Neural cell (in vitro differentiated cells): ENCODE results near the gene FZD7. TPM values are rescaled to one million over a fixed set of nuclear protein-coding genes. Genes with fewer than 3 reads are reported as not detected.
A peak's percentile ranks its signal among the peaks of the same experiment; 100 is the strongest.

Experiments used
- H2AFZ ChIP-seq: fragments of 200-600, 300-800 bp; sonication (generic), shearing (Covaris generic); 2 replicates; pipeline ENCODE4 v1.6.0; 2014; ENCODE audit warnings: low read depth, mild to moderate bottlenecking, antibody characterized with exemption, low read length, moderate library complexity
- H3F3A ChIP-seq: fragments of 200-600 bp; shearing (Covaris generic); 2 replicates; pipeline ENCODE4 v1.6.1; 2016; ENCODE audit warnings: mild to moderate bottlenecking, moderate library complexity, mixed read lengths, antibody characterized with exemption, low read length; ENCODE audit not compliant: insufficient read depth, poor library complexity, severe bottlenecking
- H3K27ac ChIP-seq: fragments of 200-600, 300-800 bp; sonication (generic), shearing (Covaris generic); 2 replicates; pipeline ENCODE4 v1.5.1; 2014; ENCODE audit warnings: mild to moderate bottlenecking, low read length, moderate library complexity
- H3K27me3 ChIP-seq: fragments of 300-800, 200-600 bp; sonication (generic), shearing (Covaris generic); 2 replicates; pipeline ENCODE4 v1.6.0; 2014; ENCODE audit warnings: mild to moderate bottlenecking, low read depth, low read length, moderate library complexity; ENCODE audit not compliant: insufficient read depth
- H3K36me3 ChIP-seq: fragments of 300-800, 200-600 bp; sonication (generic), shearing (Covaris generic); 2 replicates; pipeline ENCODE4 v1.5.1; 2014; ENCODE audit warnings: mild to moderate bottlenecking, antibody characterized with exemption, low read length, moderate library complexity; ENCODE audit not compliant: insufficient read depth
- H3K4me2 ChIP-seq: fragments of 300-800, 200-600 bp; sonication (generic), shearing (Covaris generic); 2 replicates; pipeline ENCODE4 v1.6.0; 2014; ENCODE audit warnings: mild to moderate bottlenecking, low read length
- H3K4me3 ChIP-seq: fragments of 300-800, 200-600 bp; sonication (generic), shearing (Covaris generic); 2 replicates; pipeline ENCODE4 v1.5.1; 2014; ENCODE audit warnings: mild to moderate bottlenecking, low read length, moderate library complexity
- H3K79me2 ChIP-seq: fragments of 200-600 bp; shearing (Covaris generic); replicated peaks from 2 replicates; pipeline ENCODE4 v1.6.0; 2014; ENCODE audit warnings: mild to moderate bottlenecking, low read length, moderate library complexity; ENCODE audit not compliant: insufficient read depth
- H3K9ac ChIP-seq: fragments of 300-800, 200-600 bp; sonication (generic), shearing (Covaris generic); 2 replicates; pipeline ENCODE4 v1.6.1; 2016; ENCODE audit warnings: mild to moderate bottlenecking, low read length, mixed read lengths
- H3K9me2 ChIP-seq: fragments of 200-600 bp; shearing (Covaris generic); 2 replicates; pipeline ENCODE4 v1.6.1; 2016; ENCODE audit warnings: mild to moderate bottlenecking, low read length, mixed read lengths; ENCODE audit not compliant: insufficient read depth
- H3K9me3 ChIP-seq: fragments of 200-600, 300-800 bp; sonication (generic), shearing (Covaris generic); 2 replicates; pipeline ENCODE4 v1.6.1; 2016; ENCODE audit warnings: mild to moderate bottlenecking, mixed run types, low read length, moderate library complexity, mixed read lengths
- H4K20me1 ChIP-seq: fragments of 200-600 bp; shearing (Covaris generic); 2 replicates; pipeline ENCODE4 v1.6.1; 2016; ENCODE audit warnings: mild to moderate bottlenecking, mixed run types; ENCODE audit not compliant: insufficient read depth
- CTCF ChIP-seq: fragments of 450-650 bp; IDR thresholded peaks from 2 replicates; pipeline ENCODE4 v1.5.1; 2014; ENCODE audit warnings: antibody characterized with exemption, mild to moderate bottlenecking, moderate library complexity; ENCODE audit not compliant: poor library complexity, severe bottlenecking
- EP300 ChIP-seq: fragments of 450-650 bp; conservative IDR thresholded peaks from 2 replicates; pipeline ENCODE4 v1.6.1; 2014; ENCODE audit warnings: antibody characterized with exemption, mild to moderate bottlenecking, moderate library complexity; ENCODE audit not compliant: poor library complexity, severe bottlenecking
- EZH2 ChIP-seq: fragments of 200-600, 300-800 bp; shearing (Covaris generic), sonication (generic); IDR thresholded peaks from 2 replicates; pipeline ENCODE4 v1.6.1; 2014; ENCODE audit warnings: antibody characterized with exemption, low read length, borderline replicate concordance, mild to moderate bottlenecking; ENCODE audit not compliant: insufficient read depth, poor library complexity, severe bottlenecking
- MXI1 ChIP-seq: fragments of 450-650 bp; conservative IDR thresholded peaks from 2 replicates; pipeline ENCODE4 v1.6.1; 2014; ENCODE audit warnings: antibody characterized with exemption, mild to moderate bottlenecking; ENCODE audit not compliant: poor library complexity, severe bottlenecking
- POLR2AphosphoS5 ChIP-seq: IDR thresholded peaks from 2 replicates; pipeline ENCODE4 v1.6.1; 2012
- RAD21 ChIP-seq: fragments of 450-650 bp; conservative IDR thresholded peaks from 2 replicates; pipeline ENCODE4 v1.6.1; 2014; ENCODE audit warnings: antibody characterized with exemption, mild to moderate bottlenecking, moderate library complexity
- REST ChIP-seq: IDR thresholded peaks from 2 replicates; pipeline ENCODE4 v1.6.1; 2012; ENCODE audit warnings: borderline replicate concordance
- SMC3 ChIP-seq: fragments of 450-650 bp; conservative IDR thresholded peaks from 2 replicates; pipeline ENCODE4 v1.6.1; 2014; ENCODE audit warnings: antibody characterized with exemption, mild to moderate bottlenecking, moderate library complexity; ENCODE audit not compliant: poor library complexity
- TAF1 ChIP-seq: IDR thresholded peaks from 2 replicates; pipeline ENCODE4 v1.6.1; 2012; ENCODE audit warnings: low read depth
- polyA plus RNA-seq: library from polyadenylated mRNA; depleted of rRNA; stranded (reverse); fragments of >200 nt; gene quantifications from 2 replicates; pipeline ENCODE4 v1.2.3, GENCODE V29; 2014

Gene FZD7
- polyA plus RNA-seq, 1 donor from 2014 or later: 1.8 TPM

GRCh38 chr2:202054679-202055078 lies 21.0 kb downstream of the FZD7 start:
- H3K4me2 ChIP-seq: no peak overlapping the region
- H3K9ac ChIP-seq: no peak overlapping the region
- no peaks in the 10 kb centered on the region for H3K79me2 ChIP-seq
- H4K20me1 ChIP-seq: no peaks in the 10 kb centered on the region
- no peak for TF ChIP-seq REST
- TF ChIP-seq CTCF: no peak
- TF ChIP-seq EP300: peak; percentile 62
- no peak for TF ChIP-seq RAD21
- peak; percentile 63 for TF ChIP-seq POLR2AphosphoS5
- no peak for TF ChIP-seq TAF1
- TF ChIP-seq SMC3: no peak
- no peaks in the 10 kb centered on the region for H3K36me3 ChIP-seq
- no peak overlapping the region for H2AFZ ChIP-seq
- H3K9me3 ChIP-seq: no peaks in the 10 kb centered on the region
- H3K27me3 ChIP-seq: no peaks in the 10 kb centered on the region
- no peaks in the 10 kb centered on the region for H3K9me2 ChIP-seq
- no peaks in the 10 kb centered on the region for H3F3A ChIP-seq
- no peak overlapping the region for H3K27ac ChIP-seq
- no peak overlapping the region for H3K4me3 ChIP-seq

- no peaks in the 10 kb centered on the region for H3K9me2 ChIP-seq
- H3K4me3 ChIP-seq: no peak overlapping the region
- no peak overlapping the region for H2AFZ ChIP-seq
- H3K36me3 ChIP-seq: no peaks in the 10 kb centered on the region
- no peak overlapping the region for H3K4me2 ChIP-seq
- TF ChIP-seq REST (no peak), CTCF (peak; percentile 36), EP300 (no peak), RAD21 (no peak), EZH2 (no peak), MXI1 (no peak), POLR2AphosphoS5 (no peak), SMC3 (no peak), TAF1 (no peak)
- no peaks in the 10 kb centered on the region for H3K27me3 ChIP-seq
- H3K79me2 ChIP-seq: no peaks in the 10 kb centered on the region
- no peaks in the 10 kb centered on the region for H4K20me1 ChIP-seq
- no peak overlapping the region for H3K9ac ChIP-seq
- H3K27ac ChIP-seq: no peak overlapping the region
- H3F3A ChIP-seq: no peaks in the 10 kb centered on the region
- no peaks in the 10 kb centered on the region for H3K9me3 ChIP-seq
Observed at GRCh38 chr2:202056611-202057010, 23.0 kb downstream of the FZD7 start.
